Spleen (tissue), 11 donors: ENCODE data around the gene CDC42BPG. TPM values are rescaled to one million over a fixed set of nuclear protein-coding genes. Genes with fewer than 3 reads are reported as not detected.

Source experiments
- DNase-seq: peaks from one replicate; pipeline ENCODE4 v3.0.0-alpha.2; 2020
- H3K27ac ChIP-seq, 8 donors: fragments of 200-600 bp; sonication (generic) in 7 of 8; 1 replicate in 4 of 8; 2 replicates in 4 of 8; pipeline versions ENCODE4 v1.5.0 to v1.8.0; 2016 to 2021; ENCODE audit warnings: inconsistent platforms in 4 of 8, mild to moderate bottlenecking in 4 of 8, moderate library complexity in 1 of 8
- H3K27me3 ChIP-seq, 7 donors: fragments of 200-600 bp; sonication (generic) in 6 of 7; replicated peaks in 1 of 7; 1 replicate in 4 of 7; 2 replicates in 3 of 7; pipeline versions ENCODE4 v1.5.0 to v1.8.0; 2016 to 2021; ENCODE audit warnings: inconsistent platforms in 3 of 7, mild to moderate bottlenecking in 1 of 7
- H3K36me3 ChIP-seq, 6 donors: fragments of 200-600 bp; sonication (generic) in 5 of 6; 1 replicate in 4 of 6; 2 replicates in 2 of 6; pipeline versions ENCODE4 v1.5.0 to v1.8.0; 2016 to 2021; ENCODE audit warnings: inconsistent platforms in 2 of 6
- H3K4me1 ChIP-seq, 6 donors: fragments of 200-600 bp; sonication (generic) in 5 of 6; 1 replicate in 3 of 6; 2 replicates in 3 of 6; pipeline versions ENCODE4 v1.5.0 to v1.8.0; 2016 to 2021; ENCODE audit warnings: inconsistent platforms in 3 of 6
- H3K4me3 ChIP-seq, 8 donors: fragments of 200-600 bp; sonication (generic) in 7 of 8; 1 replicate in 4 of 8; 2 replicates in 4 of 8; pipeline versions ENCODE4 v1.5.0 to v1.8.0; 2016 to 2021; ENCODE audit warnings: inconsistent platforms in 4 of 8, mild to moderate bottlenecking in 4 of 8, moderate library complexity in 2 of 8
- H3K9me3 ChIP-seq, 8 donors: fragments of 200-600 bp; sonication (generic) in 7 of 8; 1 replicate in 4 of 8; 2 replicates in 4 of 8; pipeline versions ENCODE4 v1.5.0 to v1.8.0; 2016 to 2021; ENCODE audit warnings: inconsistent platforms in 4 of 8
- POLR2A ChIP-seq, 3 donors: fragments of 450-650 bp; IDR thresholded peaks; one replicate each; pipeline ENCODE4 v1.5.1; 2017; ENCODE audit warnings: antibody characterized with exemption in 3 of 3, mild to moderate bottlenecking in 1 of 3
- POLR2AphosphoS5 ChIP-seq, 3 donors: sonication (generic); formaldehyde crosslinking; IDR thresholded peaks; one replicate each; pipeline ENCODE4 v1.5.1; 2017; ENCODE audit warnings: antibody characterized with exemption in 3 of 3
- WGBS, 5 donors: extraction: QIAGEN DNeasy Blood & Tissue Kit in 3 of 5; methylation state at CpG; one replicate each; pipeline versions ENCODE4 v1.1.5 to v1.1.7; 2013 to 2018; 5-methylcytosine and 5-hydroxymethylcytosine counted together
- intact Hi-C: fragments of 100-400 bp; cut with DNase I; formaldehyde crosslinking; loops from one replicate; pipeline ENCODE4 v1.15.0; 2023; ENCODE audit warnings: low total_unique reads
- polyA plus RNA-seq, 3 donors: library from polyadenylated mRNA; stranded (reverse); fragments of 200-250 nt; gene quantifications; one replicate each; pipeline ENCODE4 v1.2.1, GENCODE V29; 2013
- total RNA-seq, 7 donors: library from RNA; depleted of rRNA in 3 of 7; stranded (reverse); fragments of >200 nt in 3 of 7; fragmentation: NEBNext Ultra II Directional in 4 of 7; extraction: Animal tissue kit (Norgen Biotek cat#: 25700) in 4 of 7; gene quantifications; one replicate each; pipeline versions ENCODE4 v1.1.0 to v1.2.1, GENCODE V29; 2016 to 2021
- TF ChIP-seq, protein P1 (sequence below), 11 experiments: fragments of 200-600 bp in 7 of 11; fragments of 450-650 bp in 4 of 11; sonication (generic) in 4 of 11; IDR thresholded peaks in 8 of 11; conservative IDR thresholded peaks in 3 of 11; 1 replicate in 7 of 11; 2 replicates in 4 of 11; pipeline versions ENCODE4 v1.4.0 to v1.8.0; 2016 to 2021; ENCODE audit warnings: antibody characterized with exemption in 11 of 11, inconsistent platforms in 4 of 11, mild to moderate bottlenecking in 1 of 11
- donor health status: healthy with polysubstance abuse.
- donor health status: DM: no; HTN: no; CAD: no; lungs with moderate emphysema.
- donor health status: DM: no; HTN: no; CAD: no.
- donor health status: Bipolar disorder and iron deficiency.
- donor health status: healthy.
- donor health status: DM: no; HTN: no; CAD: no.
- donor health status: DM: yes; HTN: yes; CAD: no.

The CDC42BPG gene
- total and polyA plus RNA-seq, 10 donors = 0.74 to 4.6 (median 2.5) TPM

DNA sequence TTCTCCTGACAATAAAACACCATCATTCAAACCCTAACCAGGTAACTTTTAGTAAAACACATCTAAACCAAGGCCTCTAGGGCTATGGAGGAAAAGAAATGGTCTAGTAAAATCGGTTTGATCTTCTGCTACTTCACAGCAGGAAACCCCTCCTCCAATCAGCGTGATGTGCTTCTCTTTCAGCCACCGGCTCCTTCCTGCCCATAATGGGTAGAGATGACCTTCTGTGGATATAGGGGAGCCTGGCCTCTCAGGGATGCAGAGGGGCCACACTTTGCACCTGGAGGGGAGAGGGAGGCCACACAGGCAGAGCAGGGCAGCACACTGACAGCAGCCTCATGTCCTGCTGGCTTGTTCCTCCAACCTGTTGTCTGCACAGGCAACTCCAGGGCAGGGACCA, 27.0 kb upstream of the CDC42BPG start:
- H3K27me3 ChIP-seq = no peaks in the 10 kb centered on the region
- peak; percentile 64 for DNase-seq
- H3K4me3 ChIP-seq = peak overlapping the region in 4 of 8 donors; percentile 3 to 55 (median 25)
- peak overlapping the region; percentile 48 to 98 (median 90) for H3K27ac ChIP-seq
- no peak for TF ChIP-seq POLR2AphosphoS5 (IDR thresholded peaks at IDR 0.05)
- TF ChIP-seq POLR2A (IDR thresholded peaks at IDR 0.05) = no peak
- TF ChIP-seq, protein P1, sequence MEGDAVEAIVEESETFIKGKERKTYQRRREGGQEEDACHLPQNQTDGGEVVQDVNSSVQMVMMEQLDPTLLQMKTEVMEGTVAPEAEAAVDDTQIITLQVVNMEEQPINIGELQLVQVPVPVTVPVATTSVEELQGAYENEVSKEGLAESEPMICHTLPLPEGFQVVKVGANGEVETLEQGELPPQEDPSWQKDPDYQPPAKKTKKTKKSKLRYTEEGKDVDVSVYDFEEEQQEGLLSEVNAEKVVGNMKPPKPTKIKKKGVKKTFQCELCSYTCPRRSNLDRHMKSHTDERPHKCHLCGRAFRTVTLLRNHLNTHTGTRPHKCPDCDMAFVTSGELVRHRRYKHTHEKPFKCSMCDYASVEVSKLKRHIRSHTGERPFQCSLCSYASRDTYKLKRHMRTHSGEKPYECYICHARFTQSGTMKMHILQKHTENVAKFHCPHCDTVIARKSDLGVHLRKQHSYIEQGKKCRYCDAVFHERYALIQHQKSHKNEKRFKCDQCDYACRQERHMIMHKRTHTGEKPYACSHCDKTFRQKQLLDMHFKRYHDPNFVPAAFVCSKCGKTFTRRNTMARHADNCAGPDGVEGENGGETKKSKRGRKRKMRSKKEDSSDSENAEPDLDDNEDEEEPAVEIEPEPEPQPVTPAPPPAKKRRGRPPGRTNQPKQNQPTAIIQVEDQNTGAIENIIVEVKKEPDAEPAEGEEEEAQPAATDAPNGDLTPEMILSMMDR (IDR thresholded peaks at IDR 0.05 in 8 of 11, conservative IDR thresholded peaks at IDR 0.05 in 3 of 11) = no peak
- 2 to 14% (median 11%) methylated on average over 3 of the region's 3 CpGs for WGBS, 5 donors
- no peaks in the 10 kb centered on the region for H3K9me3 ChIP-seq
- H3K4me1 ChIP-seq = peaks cover 87 to 100% (median 100%) of the 10 kb centered on the region in 6 donors
- intact Hi-C loops = no loop called here
- peaks cover 0 to 92% (median 31%) of the 10 kb centered on the region in 6 donors for H3K36me3 ChIP-seq

DNA sequence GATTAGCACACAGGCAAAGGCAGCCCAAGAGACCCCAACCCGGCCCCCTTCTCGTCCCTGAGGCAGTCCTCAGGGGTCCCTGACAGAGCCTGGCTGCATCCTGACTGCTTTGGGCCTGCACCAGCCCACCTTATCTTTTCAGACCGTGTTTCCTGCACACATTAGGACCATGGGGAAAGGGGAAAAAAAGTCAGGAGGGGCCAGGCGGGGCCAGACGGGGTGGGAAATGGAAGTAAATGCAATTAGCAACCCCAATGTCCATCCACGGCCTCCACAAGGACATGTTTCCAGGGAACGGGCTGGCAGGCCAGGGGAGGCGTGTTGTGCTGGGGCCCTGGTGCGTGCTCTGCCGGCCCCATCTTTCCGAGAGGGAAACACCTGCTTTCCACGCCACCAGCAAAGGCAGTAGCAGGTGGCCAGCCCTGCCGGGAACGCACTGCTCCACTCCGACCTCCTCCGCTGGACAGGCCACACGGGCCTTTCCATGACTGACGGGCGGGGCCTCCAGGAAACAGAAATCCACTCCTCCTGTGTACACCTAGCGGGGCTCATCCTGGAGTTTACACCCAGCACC, 26.5 kb upstream of the CDC42BPG start:
- Histone ChIP-seq H3K36me3 (peaks cover 0 to 97% (median 31%) of the 10 kb centered on the region in 6 donors), H3K27me3 (no peaks in the 10 kb centered on the region), H3K9me3 (no peaks in the 10 kb centered on the region), H3K4me1 (peaks cover 88 to 100% (median 100%) of the 10 kb centered on the region in 6 donors), H3K4me3 (peak overlapping the region in 7 of 8 donors; percentile 4 to 55 (median 24)), H3K27ac (peak overlapping the region; percentile 73 to 98 (median 90))
- intact Hi-C loops = no loop called here
- WGBS, 5 donors = 46 to 55% (median 50%) methylated on average over 20 of the region's 20 CpGs
- DNase-seq = peak; percentile 80
- TF ChIP-seq POLR2AphosphoS5 (IDR thresholded peaks at IDR 0.05) (peak; percentile 42 to 58 (median 45)), POLR2A (IDR thresholded peaks at IDR 0.05) (no peak)

DNA sequence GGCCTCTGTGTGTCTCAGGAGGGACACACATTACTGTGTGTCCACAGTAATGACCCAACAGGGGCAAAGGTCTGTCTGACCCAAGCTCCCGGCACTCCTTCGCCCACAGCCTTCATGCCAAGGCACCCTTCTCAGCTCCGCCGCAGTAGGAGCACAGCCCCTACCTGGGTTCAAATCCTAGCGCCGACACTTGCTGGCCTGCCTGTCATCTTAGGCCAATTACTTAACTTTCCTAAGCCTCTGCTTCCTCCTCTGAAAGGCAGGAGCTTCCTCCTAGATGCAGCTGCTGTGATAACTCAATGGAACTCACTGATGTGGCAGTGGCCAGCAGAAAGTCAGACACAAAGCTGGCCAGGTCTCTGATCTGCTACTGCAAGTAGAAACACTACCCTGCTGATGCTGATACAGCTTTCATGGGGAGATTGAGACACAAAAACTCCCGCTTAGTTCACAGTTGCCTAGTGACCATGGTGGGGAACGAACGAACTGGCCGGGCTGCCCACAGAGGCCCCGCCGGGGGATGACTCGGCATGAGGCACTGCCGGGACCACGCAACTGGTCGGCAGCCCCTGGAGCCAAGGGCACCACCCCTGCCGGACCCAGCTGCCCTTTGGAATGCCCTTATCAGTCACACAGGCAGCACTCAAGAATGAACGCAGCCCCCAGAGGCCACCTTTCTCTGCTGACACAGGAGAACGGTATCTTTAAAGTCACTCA, 25.9 kb upstream of the CDC42BPG start:
- peak overlapping the region; percentile 73 to 98 (median 90) for H3K27ac ChIP-seq
- DNase-seq = peak; percentile 88
- intact Hi-C loops = no loop called here
- H3K27me3 ChIP-seq = no peaks in the 10 kb centered on the region
- H3K36me3 ChIP-seq = peaks cover 0 to 94% (median 31%) of the 10 kb centered on the region in 6 donors
- peaks cover 87 to 100% (median 100%) of the 10 kb centered on the region in 6 donors for H3K4me1 ChIP-seq
- H3K9me3 ChIP-seq = no peaks in the 10 kb centered on the region
- 24 to 42% (median 30%) methylated on average over 12 to 19 of the region's 19 CpGs for WGBS, 5 donors
- TF ChIP-seq POLR2A (IDR thresholded peaks at IDR 0.05) = no peak
- peak; percentile 5 to 68 (median 63) for TF ChIP-seq POLR2AphosphoS5 (IDR thresholded peaks at IDR 0.05)
- TF ChIP-seq, protein P1 (IDR thresholded peaks at IDR 0.05 in 8 of 11, conservative IDR thresholded peaks at IDR 0.05 in 3 of 11) = peak in 1 of 11 experiments; percentile 2
- peak overlapping the region in 7 of 8 donors; percentile 4 to 55 (median 24) for H3K4me3 ChIP-seq

DNA sequence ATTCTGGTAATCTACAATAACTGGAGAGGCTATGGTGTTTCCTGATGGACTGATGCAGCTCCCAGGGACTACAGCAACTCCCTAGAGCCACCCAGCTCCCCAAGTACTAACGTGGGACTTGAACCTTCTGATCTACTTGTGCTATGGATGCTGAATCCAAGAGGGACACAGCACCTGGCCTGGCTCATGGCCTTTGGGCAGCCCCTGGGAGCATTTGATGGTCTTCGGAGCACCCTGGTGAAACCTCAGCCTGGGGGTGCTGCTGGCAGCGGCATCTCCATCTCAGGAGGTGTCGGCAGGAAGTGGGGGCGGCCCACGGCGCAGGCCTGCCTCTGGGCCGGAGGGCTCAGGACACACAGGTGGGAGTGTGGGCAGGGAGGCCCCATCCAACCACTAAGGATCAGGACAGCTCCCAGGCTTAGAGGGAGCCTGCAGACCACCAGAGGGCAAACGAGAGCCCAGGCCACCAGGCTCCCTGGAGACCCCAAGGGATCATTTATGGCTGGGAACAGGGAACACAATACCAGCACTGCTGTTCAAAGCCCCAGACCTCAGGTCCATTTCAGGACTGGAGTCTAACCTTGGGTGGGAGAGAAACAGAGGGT, 25.2 kb upstream of the CDC42BPG start:
- peak overlapping the region; percentile 73 to 98 (median 90) for H3K27ac ChIP-seq
- 32 to 63% (median 42%) methylated on average over 7 to 9 of the region's 9 CpGs for WGBS, 5 donors
- H3K4me1 ChIP-seq = peaks cover 87 to 100% (median 100%) of the 10 kb centered on the region in 6 donors
- intact Hi-C loops = no loop called here
- H3K36me3 ChIP-seq = peaks cover 0 to 87% (median 31%) of the 10 kb centered on the region in 6 donors
- no peaks in the 10 kb centered on the region for H3K9me3 ChIP-seq
- DNase-seq = peak; percentile 86
- H3K4me3 ChIP-seq = peak overlapping the region in 7 of 8 donors; percentile 4 to 55 (median 24)
- TF ChIP-seq POLR2A (IDR thresholded peaks at IDR 0.05) (no peak), POLR2AphosphoS5 (IDR thresholded peaks at IDR 0.05) (peak in 2 of 3 donors; percentile 28 to 62)
- TF ChIP-seq, protein P1 (IDR thresholded peaks at IDR 0.05 in 8 of 11, conservative IDR thresholded peaks at IDR 0.05 in 3 of 11) = peak in 6 of 11 experiments; percentile 17 to 39 (median 28)
- H3K27me3 ChIP-seq = no peaks in the 10 kb centered on the region
